SK-N-SH (cell line): Measurements from ENCODE around the gene EGLN3. TPM values are rescaled to one million over a fixed set of nuclear protein-coding genes. Genes with fewer than 3 reads are reported as not detected.

Source experiments
- CTCF ChIA-PET: fragments of 300-600, 350-600 bp; formaldehyde crosslinking; extraction: SDS; loops from one replicate; lab custom pipeline; 2021; lab: Yijun Ruan, JAX
- POLR2A ChIA-PET: fragments of 350-600 bp; sonication (Branson Sonifier 250); formaldehyde crosslinking; extraction: SDS; loops from one replicate; lab custom pipeline; 2020; ENCODE audit warnings: antibody characterized with exemption, inconsistent platforms; lab: Yijun Ruan, JAX
- DNase-seq: peaks from one replicate; pipeline ENCODE4 v3.0.0; 2012
- H2AFZ ChIP-seq: fragments of 200-600 bp; sonication (generic); 2 replicates; pipeline ENCODE4 v1.8.1; 2016; ENCODE audit warnings: antibody characterized with exemption, mild to moderate bottlenecking, low read depth
- H3F3A ChIP-seq: fragments of 200-600 bp; sonication (generic); replicated peaks from 2 replicates; pipeline ENCODE3; 2016; ENCODE audit warnings: antibody characterized with exemption, mild to moderate bottlenecking; ENCODE audit not compliant: insufficient read depth
- H3K27ac ChIP-seq, 2 experiments: fragments of 200-500 bp in 1 of 2; fragments of 200-600 bp in 1 of 2; sonication (Bioruptor generic) in 1 of 2; sonication (generic), shearing (Covaris generic) in 1 of 2; 2 replicates each; pipeline versions ENCODE4 v1.5.1 to v1.6.1; 2014 to 2016; ENCODE audit warnings: low read depth in 2 of 2, inconsistent platforms in 1 of 2, low read length in 1 of 2, mild to moderate bottlenecking in 1 of 2, mixed read lengths in 1 of 2
- H3K27me3 ChIP-seq: fragments of 200-600 bp; sonication (generic), shearing (Covaris generic); 2 replicates; pipeline ENCODE4 v1.6.1; 2016; ENCODE audit warnings: mixed run types; ENCODE audit not compliant: insufficient read depth
- H3K36me3 ChIP-seq, 2 experiments: fragments of 200-500 bp in 1 of 2; fragments of 200-600 bp in 1 of 2; sonication (Bioruptor generic) in 1 of 2; sonication (generic) in 1 of 2; replicated peaks in 1 of 2; 2 replicates each; pipeline versions ENCODE3 to v1.5.1; 2014 to 2016; ENCODE audit warnings: low read length in 1 of 2, mild to moderate bottlenecking in 1 of 2; ENCODE audit not compliant: insufficient read depth in 2 of 2, control insufficient read depth in 1 of 2
- H3K4me1 ChIP-seq, 2 experiments: fragments of 200-500 bp in 1 of 2; fragments of 200-600 bp in 1 of 2; sonication (Bioruptor generic) in 1 of 2; sonication (generic), shearing (Covaris generic) in 1 of 2; 2 replicates each; pipeline versions ENCODE4 v1.5.1 to v1.6.1; 2014 to 2016; ENCODE audit warnings: low read depth in 1 of 2, low read length in 1 of 2, mixed run types in 1 of 2; ENCODE audit not compliant: insufficient read depth in 2 of 2, control insufficient read depth in 1 of 2
- H3K4me2 ChIP-seq: fragments of 200-600 bp; sonication (generic), shearing (Covaris generic); 2 replicates; pipeline ENCODE4 v1.6.1; 2017; ENCODE audit warnings: mixed run types
- H3K4me3 ChIP-seq, 2 experiments: fragments of 200-500 bp in 1 of 2; fragments of 200-600 bp in 1 of 2; sonication (Bioruptor generic) in 1 of 2; sonication (generic), shearing (Covaris generic) in 1 of 2; 2 replicates each; pipeline versions ENCODE4 v1.5.1 to v1.8.1; 2014 to 2016; ENCODE audit warnings: low read depth in 2 of 2, inconsistent platforms in 1 of 2, low read length in 1 of 2, mild to moderate bottlenecking in 1 of 2, mixed read lengths in 1 of 2, moderate library complexity in 1 of 2
- H3K79me2 ChIP-seq: fragments of 200-600 bp; sonication (generic); 2 replicates; pipeline ENCODE4 v1.8.1; 2017; ENCODE audit warnings: mild to moderate bottlenecking; ENCODE audit not compliant: insufficient read depth
- H3K9ac ChIP-seq: fragments of 200-600 bp; sonication (generic); 2 replicates; pipeline ENCODE4 v1.6.1; 2017; ENCODE audit warnings: mixed run types
- H3K9me2 ChIP-seq: fragments of 200-600 bp; sonication (generic); 2 replicates; pipeline ENCODE4 v1.6.1; 2017; ENCODE audit warnings: mixed run types
- H3K9me3 ChIP-seq: fragments of 200-600 bp; sonication (generic); 2 replicates; pipeline ENCODE4 v1.6.1; 2017; ENCODE audit warnings: mixed run types, mild to moderate bottlenecking, moderate library complexity
- H4K20me1 ChIP-seq: fragments of 200-600 bp; sonication (generic); 2 replicates; pipeline ENCODE4 v1.6.1; 2017; ENCODE audit warnings: mild to moderate bottlenecking, mixed run types; ENCODE audit not compliant: insufficient read depth
- EZH2phosphoT487 ChIP-seq: fragments of 200-600 bp; sonication (generic); IDR thresholded peaks from 2 replicates; pipeline ENCODE4 v1.6.1; 2017; ENCODE audit warnings: low read depth, mixed run types, mild to moderate bottlenecking, antibody characterized with exemption, moderate library complexity, borderline replicate concordance
- FOXJ3 ChIP-seq: sonication (generic); formaldehyde crosslinking; IDR thresholded peaks from 2 replicates; pipeline ENCODE4 v1.5.1; 2020; ENCODE audit warnings: mild to moderate bottlenecking, missing genetic modification reagents
- GABPA ChIP-seq: IDR thresholded peaks from 2 replicates; pipeline ENCODE4 v1.4.0; 2012; ENCODE audit warnings: low read depth, mild to moderate bottlenecking
- MEF2A ChIP-seq: IDR thresholded peaks from 2 replicates; pipeline ENCODE4 v1.4.0; 2012; ENCODE audit warnings: low read depth, borderline replicate concordance
- MXI1 ChIP-seq: IDR thresholded peaks from 2 replicates; pipeline ENCODE4 v1.6.1; 2012; ENCODE audit warnings: mild to moderate bottlenecking, low read depth, low read length, improper control_type of control experiment
- NFIC ChIP-seq: IDR thresholded peaks from 2 replicates; pipeline ENCODE4 v1.4.0; 2012; ENCODE audit warnings: borderline replicate concordance
- NRF1 ChIP-seq: IDR thresholded peaks from 2 replicates; pipeline ENCODE4 v1.6.1; 2012; ENCODE audit warnings: low read depth, mild to moderate bottlenecking, low read length
- RFX5 ChIP-seq: IDR thresholded peaks from 2 replicates; pipeline ENCODE4 v1.6.1; 2012; ENCODE audit warnings: mild to moderate bottlenecking, improper control_type of control experiment, low read length
- TAF1 ChIP-seq: IDR thresholded peaks from 2 replicates; pipeline ENCODE4 v1.6.1; 2012; ENCODE audit warnings: low read depth, mild to moderate bottlenecking, low read length, moderate library complexity, borderline replicate concordance
- TCF12 ChIP-seq: IDR thresholded peaks from 2 replicates; pipeline ENCODE4 v1.4.0; 2012
- TEAD4 ChIP-seq: IDR thresholded peaks from 2 replicates; pipeline ENCODE4 v1.4.0; 2012; ENCODE audit warnings: mild to moderate bottlenecking, borderline replicate concordance; ENCODE audit not compliant: insufficient read depth
- WGBS: methylation state at CpG from one replicate; pipeline ENCODE4 v1.1.6; 2017; ENCODE audit warnings: low lambda C conversion rate; 5-methylcytosine and 5-hydroxymethylcytosine counted together
- polyA plus RNA-seq, 3 experiments: library from polyadenylated mRNA; depleted of rRNA; stranded (reverse); fragments of >200 nt; gene quantifications; 2 replicates each; pipeline ENCODE4 v1.2.3, GENCODE V29; 2012
- TF ChIP-seq, protein P1 (sequence below): fragments of 150-350 bp; IDR thresholded peaks from 2 replicates; pipeline ENCODE4 v1.6.1; 2017; ENCODE audit warnings: antibody characterized with exemption, low read length, low read depth, borderline replicate concordance
- TF ChIP-seq, protein P2 (sequence below): fragments of 150-350 bp; IDR thresholded peaks from 2 replicates; pipeline ENCODE4 v1.6.1; 2016; ENCODE audit warnings: mild to moderate bottlenecking, low read depth, low read length
- TF ChIP-seq, protein P3 (sequence below): IDR thresholded peaks from 2 replicates; pipeline ENCODE4 v1.4.0; 2012; ENCODE audit warnings: low read depth

EGLN3 gene
- polyA plus RNA-seq, 1 of the 3 experiments (the other 2 are of a cell fraction) = 0.31 TPM

- Histone ChIP-seq H3K9me2 (no peaks in the 10 kb centered on the region), H3K9ac (no peak overlapping the region), H3K79me2 (no peaks in the 10 kb centered on the region), H3K4me1 (no peaks in the 10 kb centered on the region), H3K4me3 (no peak overlapping the region), H4K20me1 (no peaks in the 10 kb centered on the region), H3K27me3 (no peaks in the 10 kb centered on the region), H3F3A (no peaks in the 10 kb centered on the region), H3K9me3 (no peaks in the 10 kb centered on the region), H3K4me2 (no peak overlapping the region), H2AFZ (no peak overlapping the region), H3K27ac (no peak overlapping the region), H3K36me3 (no peaks in the 10 kb centered on the region)
- ChIA-PET CTCF (no interaction called here), POLR2A (no interaction called here)
- WGBS = 52% methylated on average over 1 of the region's 1 CpG
- DNase-seq = no peak
- TF ChIP-seq NRF1 (no peak), GABPA (no peak), NFIC (no peak), FOXJ3 (CRISPR knock-in tag) (no peak), EZH2phosphoT487 (no peak), MXI1 (no peak), TCF12 (no peak), RFX5 (no peak), MEF2A (no peak), TEAD4 (no peak), TAF1 (no peak)
- TF ChIP-seq, protein P1, sequence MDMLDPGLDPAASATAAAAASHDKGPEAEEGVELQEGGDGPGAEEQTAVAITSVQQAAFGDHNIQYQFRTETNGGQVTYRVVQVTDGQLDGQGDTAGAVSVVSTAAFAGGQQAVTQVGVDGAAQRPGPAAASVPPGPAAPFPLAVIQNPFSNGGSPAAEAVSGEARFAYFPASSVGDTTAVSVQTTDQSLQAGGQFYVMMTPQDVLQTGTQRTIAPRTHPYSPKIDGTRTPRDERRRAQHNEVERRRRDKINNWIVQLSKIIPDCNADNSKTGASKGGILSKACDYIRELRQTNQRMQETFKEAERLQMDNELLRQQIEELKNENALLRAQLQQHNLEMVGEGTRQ = no peak
- TF ChIP-seq, protein P2, sequence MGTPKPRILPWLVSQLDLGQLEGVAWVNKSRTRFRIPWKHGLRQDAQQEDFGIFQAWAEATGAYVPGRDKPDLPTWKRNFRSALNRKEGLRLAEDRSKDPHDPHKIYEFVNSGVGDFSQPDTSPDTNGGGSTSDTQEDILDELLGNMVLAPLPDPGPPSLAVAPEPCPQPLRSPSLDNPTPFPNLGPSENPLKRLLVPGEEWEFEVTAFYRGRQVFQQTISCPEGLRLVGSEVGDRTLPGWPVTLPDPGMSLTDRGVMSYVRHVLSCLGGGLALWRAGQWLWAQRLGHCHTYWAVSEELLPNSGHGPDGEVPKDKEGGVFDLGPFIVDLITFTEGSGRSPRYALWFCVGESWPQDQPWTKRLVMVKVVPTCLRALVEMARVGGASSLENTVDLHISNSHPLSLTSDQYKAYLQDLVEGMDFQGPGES = no peak
- TF ChIP-seq, protein P3, sequence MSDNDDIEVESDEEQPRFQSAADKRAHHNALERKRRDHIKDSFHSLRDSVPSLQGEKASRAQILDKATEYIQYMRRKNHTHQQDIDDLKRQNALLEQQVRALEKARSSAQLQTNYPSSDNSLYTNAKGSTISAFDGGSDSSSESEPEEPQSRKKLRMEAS = no peak
Observed at GRCh38 chr14:33894339-33894738, 56.5 kb downstream of the EGLN3 start.

DNA sequence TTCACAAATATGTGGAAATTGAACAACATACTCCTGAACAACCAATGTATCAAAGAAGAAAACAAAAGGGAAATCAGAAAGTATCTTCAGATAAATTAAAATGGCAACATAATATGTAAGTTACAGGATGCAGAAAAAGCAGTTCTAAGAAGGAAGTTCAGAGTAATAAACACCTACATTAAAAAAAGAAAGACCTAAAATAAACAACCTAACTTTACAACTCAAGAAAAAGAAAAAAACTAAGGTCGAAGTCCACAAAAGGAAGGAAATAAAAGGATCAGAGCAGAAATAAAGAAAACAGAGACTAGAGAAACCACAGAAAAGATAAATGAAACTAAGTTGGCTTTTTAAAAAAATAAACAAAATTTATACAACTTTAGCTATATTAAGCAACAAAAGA lies 59.2 kb downstream of the EGLN3 start:
- Histone ChIP-seq H3K9me3 (no peaks in the 10 kb centered on the region), H4K20me1 (no peaks in the 10 kb centered on the region), H2AFZ (no peak overlapping the region), H3K79me2 (no peaks in the 10 kb centered on the region), H3K27ac (no peak overlapping the region)
- POLR2A ChIA-PET = no interaction called here
- no peak for TF ChIP-seq NRF1
- TF ChIP-seq, all 33 proteins: peak for 0
- Histone ChIP-seq H3K9me2 (no peaks in the 10 kb centered on the region), H3K4me1 (no peaks in the 10 kb centered on the region), H3K4me3 (no peak overlapping the region), H3K9ac (no peak overlapping the region), H3K4me2 (no peak overlapping the region), H3F3A (no peaks in the 10 kb centered on the region), H3K36me3 (no peaks in the 10 kb centered on the region), H3K27me3 (no peaks in the 10 kb centered on the region)
- no peak for DNase-seq
- WGBS = 13% methylated on average over 1 of the region's 1 CpG
- CTCF ChIA-PET = no interaction called here
